BJ (cell line): ENCODE measurements around the gene CMTR1. TPM values are rescaled to one million over a fixed set of nuclear protein-coding genes. Genes with fewer than 3 reads are reported as not detected.

Experiments
- CTCF ChIA-PET: fragments of 350-600 bp; formaldehyde crosslinking; extraction: SDS; loops from one replicate; lab custom pipeline; 2021; ENCODE audit warnings: antibody characterized with exemption, inconsistent platforms; lab: Yijun Ruan, JAX
- POLR2A ChIA-PET: fragments of 300-600 bp; sonication (Branson Sonifier 250); formaldehyde crosslinking; extraction: SDS; loops from one replicate; lab custom pipeline; 2021; ENCODE audit warnings: antibody characterized with exemption; lab: Charles Lee
- DNase-seq: peaks from one replicate; pipeline ENCODE4 v3.0.0-alpha.2; 2011; ENCODE audit warnings: low read depth
- H3K27me3 ChIP-seq: 2 replicates; pipeline ENCODE4 v1.6.0; 2011; ENCODE audit warnings: low read length; ENCODE audit not compliant: control insufficient read depth, insufficient read depth
- H3K36me3 ChIP-seq: 2 replicates; pipeline ENCODE4 v1.5.1; 2011; ENCODE audit warnings: low read length; ENCODE audit not compliant: control insufficient read depth, insufficient read depth
- H3K4me3 ChIP-seq: 2 replicates; pipeline ENCODE4 v1.5.1; 2011; ENCODE audit warnings: low read depth, mild to moderate bottlenecking, control low read depth, low read length
- polyA plus RNA-seq: library from polyadenylated mRNA; depleted of rRNA; stranded (reverse); fragments of >200 nt; gene quantifications from 2 replicates; pipeline ENCODE4 v1.2.3, GENCODE V29; 2011
- TF ChIP-seq, protein P1 (sequence below): IDR thresholded peaks from 2 replicates; pipeline ENCODE4 v1.5.1; 2011; ENCODE audit warnings: low read depth, mild to moderate bottlenecking, control low read depth, inconsistent platforms, low read length, moderate library complexity; ENCODE audit not compliant: insufficient read depth

The CMTR1 gene
- polyA plus RNA-seq, 1 experiment: 25.2 TPM

DNA sequence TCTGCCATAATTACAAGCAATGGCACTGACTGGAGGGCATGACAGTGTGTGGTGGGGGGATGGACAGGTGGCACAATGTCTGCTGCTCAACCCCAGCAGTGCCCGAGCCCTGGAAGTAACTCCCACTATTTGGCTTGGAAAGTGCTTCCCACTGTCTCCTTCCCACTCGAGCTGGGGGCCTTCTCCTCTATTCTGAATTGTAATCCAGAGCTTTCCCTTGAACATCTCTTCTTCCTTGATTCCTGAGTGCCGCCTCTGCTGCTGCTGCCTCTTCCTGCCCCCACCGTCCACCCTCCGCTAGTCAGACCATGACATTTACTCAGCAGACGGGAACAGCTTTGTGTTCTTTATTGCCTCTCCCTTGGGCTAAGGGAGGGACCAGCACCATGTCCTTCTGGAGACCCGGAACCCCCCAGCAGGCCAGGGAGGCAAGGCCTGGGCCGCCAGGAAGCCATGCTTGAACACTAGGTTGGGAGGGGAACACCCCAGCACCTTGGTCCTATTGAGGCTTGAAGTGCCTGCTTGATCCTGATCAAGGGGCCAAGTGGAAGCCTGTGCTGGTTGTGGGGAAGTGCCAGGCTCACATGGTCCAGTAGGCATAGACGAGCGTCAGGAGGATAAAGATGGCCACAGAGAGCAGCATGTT lies 49.7 kb downstream of the CMTR1 start:
- H3K36me3 ChIP-seq: peaks cover 22% of the 10 kb centered on the region
- CTCF ChIA-PET: interaction anchor here (0.7 to 1.0 kb wide), 3 partner anchors 80 to 209 kb away, joined by 3 to 6 read pairs (median 3); no protein-coding TSS in a partner anchor
- TF ChIP-seq, protein P1, sequence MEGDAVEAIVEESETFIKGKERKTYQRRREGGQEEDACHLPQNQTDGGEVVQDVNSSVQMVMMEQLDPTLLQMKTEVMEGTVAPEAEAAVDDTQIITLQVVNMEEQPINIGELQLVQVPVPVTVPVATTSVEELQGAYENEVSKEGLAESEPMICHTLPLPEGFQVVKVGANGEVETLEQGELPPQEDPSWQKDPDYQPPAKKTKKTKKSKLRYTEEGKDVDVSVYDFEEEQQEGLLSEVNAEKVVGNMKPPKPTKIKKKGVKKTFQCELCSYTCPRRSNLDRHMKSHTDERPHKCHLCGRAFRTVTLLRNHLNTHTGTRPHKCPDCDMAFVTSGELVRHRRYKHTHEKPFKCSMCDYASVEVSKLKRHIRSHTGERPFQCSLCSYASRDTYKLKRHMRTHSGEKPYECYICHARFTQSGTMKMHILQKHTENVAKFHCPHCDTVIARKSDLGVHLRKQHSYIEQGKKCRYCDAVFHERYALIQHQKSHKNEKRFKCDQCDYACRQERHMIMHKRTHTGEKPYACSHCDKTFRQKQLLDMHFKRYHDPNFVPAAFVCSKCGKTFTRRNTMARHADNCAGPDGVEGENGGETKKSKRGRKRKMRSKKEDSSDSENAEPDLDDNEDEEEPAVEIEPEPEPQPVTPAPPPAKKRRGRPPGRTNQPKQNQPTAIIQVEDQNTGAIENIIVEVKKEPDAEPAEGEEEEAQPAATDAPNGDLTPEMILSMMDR: no peak
- no peak for DNase-seq
- POLR2A ChIA-PET: no interaction called here
- no peak overlapping the region for H3K4me3 ChIP-seq
- no peaks in the 10 kb centered on the region for H3K27me3 ChIP-seq

DNA sequence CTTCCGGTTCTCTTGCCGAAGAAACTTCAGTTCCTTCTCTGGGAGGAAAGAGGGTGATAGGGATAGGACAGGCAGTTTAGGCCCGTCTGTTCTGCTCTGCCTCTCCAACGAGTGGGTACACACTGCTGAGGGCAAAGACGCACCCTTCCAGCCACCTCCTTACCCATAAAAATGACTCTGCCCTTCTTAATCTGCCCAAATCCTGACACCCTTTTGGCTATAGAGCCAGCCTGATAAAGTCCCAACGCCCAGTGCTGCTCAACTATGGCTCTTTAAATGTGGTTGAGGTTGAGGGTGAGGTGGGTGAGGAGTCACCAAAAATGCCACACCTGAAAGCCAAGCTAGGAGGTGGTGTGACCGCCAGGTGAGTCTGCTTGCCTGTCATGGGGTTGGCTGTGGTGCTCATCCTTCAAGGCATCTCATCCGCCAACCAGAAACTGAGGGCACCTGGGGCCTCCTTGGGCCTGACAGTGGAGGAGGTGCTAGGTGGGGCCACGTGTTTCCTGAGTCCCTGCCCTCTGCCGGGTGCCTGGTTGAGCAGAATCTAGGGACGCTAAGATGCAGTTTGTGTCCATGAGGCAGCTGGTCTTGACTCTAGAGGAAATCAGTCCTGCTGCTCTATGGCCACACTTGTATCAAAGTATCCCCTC lies 50.4 kb downstream of the CMTR1 start:
- Histone ChIP-seq H3K27me3 (no peaks in the 10 kb centered on the region), H3K36me3 (peaks cover 20% of the 10 kb centered on the region), H3K4me3 (no peak overlapping the region)
- TF ChIP-seq, protein P1: no peak
- CTCF ChIA-PET: interaction anchor here (0.7 to 1.0 kb wide), 3 partner anchors 79 to 209 kb away, joined by 3 to 6 read pairs (median 3); no protein-coding TSS in a partner anchor
- POLR2A ChIA-PET: no interaction called here
- no peak for DNase-seq

DNA sequence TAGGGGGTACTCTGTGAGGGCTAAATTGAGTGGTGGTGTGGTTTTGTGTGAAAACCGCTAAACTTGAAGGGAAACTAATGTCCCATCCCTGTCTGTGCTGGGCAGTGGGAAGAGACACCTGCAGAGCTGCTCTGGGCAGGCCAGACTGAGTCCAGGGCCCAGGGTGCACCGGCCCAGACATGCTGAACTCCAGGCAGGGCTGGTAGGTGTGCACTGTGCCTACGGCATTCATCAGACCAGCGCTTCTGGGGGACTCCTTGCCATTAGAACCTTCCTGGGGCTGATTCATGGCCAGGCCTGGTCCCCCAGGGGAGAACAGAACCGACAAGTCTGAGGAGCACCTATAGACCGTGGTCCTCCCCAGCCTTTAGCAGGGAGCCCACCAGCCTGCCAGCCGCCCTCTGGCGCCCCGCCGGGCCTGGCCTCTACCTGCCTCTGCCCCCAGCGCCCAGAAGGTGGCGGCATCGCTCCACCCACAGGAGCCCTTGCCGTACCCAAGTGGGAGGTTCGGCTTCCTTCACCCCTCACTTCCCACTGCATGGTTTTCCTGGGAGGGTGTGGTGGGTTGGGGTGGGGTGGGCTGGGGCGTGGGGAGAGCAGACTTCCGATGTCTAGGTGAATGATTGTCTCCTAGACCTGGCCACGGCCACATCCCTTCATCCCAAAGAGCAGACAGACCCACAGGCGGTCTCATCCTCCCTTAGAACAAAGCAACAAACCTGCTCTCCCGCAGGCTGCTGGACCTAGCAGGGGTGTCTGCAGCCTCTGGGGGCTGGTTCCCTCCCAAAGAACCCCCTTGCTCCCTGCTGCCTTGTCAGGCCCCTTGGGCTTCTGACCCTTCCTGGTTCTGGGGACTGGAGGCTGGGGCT lies 51.1 kb downstream of the CMTR1 start:
- DNase-seq: no peak
- POLR2A ChIA-PET: no interaction called here
- TF ChIP-seq, protein P1: peak; percentile 84
- CTCF ChIA-PET: interaction anchor here (0.7 to 1.7 kb wide), 7 partner anchors 11 to 208 kb away, joined by 3 to 13 read pairs (median 4); no protein-coding TSS in a partner anchor
- Histone ChIP-seq H3K27me3 (no peaks in the 10 kb centered on the region), H3K36me3 (peaks cover 14% of the 10 kb centered on the region), H3K4me3 (no peak overlapping the region)

DNA sequence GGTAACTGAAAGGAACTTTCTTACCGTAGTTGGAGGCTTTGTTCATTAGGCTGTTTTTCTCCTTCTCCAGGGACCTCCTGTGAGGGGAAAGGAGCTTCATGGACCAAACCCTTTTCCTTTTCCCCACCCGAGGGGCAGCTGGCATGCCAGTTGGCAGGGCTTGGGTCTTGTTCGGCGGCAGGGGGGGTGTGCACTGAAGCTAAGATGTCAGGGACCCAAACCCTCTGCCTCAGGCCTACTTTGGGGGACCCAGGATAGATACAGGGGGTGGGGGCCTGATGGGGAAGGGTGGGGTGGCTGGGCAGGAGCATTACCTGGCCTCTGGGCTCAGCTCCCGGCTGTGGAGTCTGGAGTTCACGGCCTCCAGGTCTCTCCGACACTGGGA lies 51.8 kb downstream of the CMTR1 start:
- ChIA-PET CTCF (interaction anchor here (1.1 to 1.7 kb wide), 5 partner anchors 10 to 207 kb away, joined by 3 to 13 read pairs (median 4); no protein-coding TSS in a partner anchor), POLR2A (no interaction called here)
- Histone ChIP-seq H3K4me3 (no peak overlapping the region), H3K27me3 (no peaks in the 10 kb centered on the region), H3K36me3 (peaks cover 8% of the 10 kb centered on the region)
- TF ChIP-seq, protein P1: no peak
- no peak for DNase-seq
